NB4 (cell line): ENCODE results near the gene TCF4.

Experiments
- MYC ChIP-seq: IDR thresholded peaks from 2 replicates; pipeline ENCODE4 v1.6.1; 2011; ENCODE audit warnings: low read depth, low read length
- POLR2A ChIP-seq: IDR thresholded peaks from 2 replicates; pipeline ENCODE4 v1.6.1; 2011; ENCODE audit warnings: mild to moderate bottlenecking; ENCODE audit not compliant: insufficient read length; ENCODE audit errors: extremely low read depth
- TF ChIP-seq, protein P1 (sequence below): IDR thresholded peaks from one replicate; pipeline ENCODE4 v1.5.1; 2012; ENCODE audit warnings: low read depth, low read length

DNA sequence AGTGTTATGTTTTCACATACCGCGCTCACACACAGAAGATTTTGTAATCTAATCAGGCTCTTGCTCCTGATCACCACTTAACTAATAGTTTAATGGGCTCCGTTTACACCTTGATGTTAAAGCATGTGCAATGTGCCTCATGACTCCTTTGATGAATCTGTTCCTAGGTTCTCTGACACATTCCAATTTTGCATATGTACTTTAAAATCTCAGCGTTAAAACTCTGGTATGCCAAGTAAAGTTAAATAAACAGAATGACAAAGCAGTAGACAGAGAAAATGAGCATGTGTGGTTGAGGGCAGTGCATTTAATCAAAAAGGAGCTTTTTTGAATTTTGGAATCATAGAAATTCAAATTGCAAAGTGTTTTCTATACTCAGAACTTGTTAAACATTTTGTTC lies 96.4 kb downstream of the TCF4 start:
- TF ChIP-seq, protein P1, sequence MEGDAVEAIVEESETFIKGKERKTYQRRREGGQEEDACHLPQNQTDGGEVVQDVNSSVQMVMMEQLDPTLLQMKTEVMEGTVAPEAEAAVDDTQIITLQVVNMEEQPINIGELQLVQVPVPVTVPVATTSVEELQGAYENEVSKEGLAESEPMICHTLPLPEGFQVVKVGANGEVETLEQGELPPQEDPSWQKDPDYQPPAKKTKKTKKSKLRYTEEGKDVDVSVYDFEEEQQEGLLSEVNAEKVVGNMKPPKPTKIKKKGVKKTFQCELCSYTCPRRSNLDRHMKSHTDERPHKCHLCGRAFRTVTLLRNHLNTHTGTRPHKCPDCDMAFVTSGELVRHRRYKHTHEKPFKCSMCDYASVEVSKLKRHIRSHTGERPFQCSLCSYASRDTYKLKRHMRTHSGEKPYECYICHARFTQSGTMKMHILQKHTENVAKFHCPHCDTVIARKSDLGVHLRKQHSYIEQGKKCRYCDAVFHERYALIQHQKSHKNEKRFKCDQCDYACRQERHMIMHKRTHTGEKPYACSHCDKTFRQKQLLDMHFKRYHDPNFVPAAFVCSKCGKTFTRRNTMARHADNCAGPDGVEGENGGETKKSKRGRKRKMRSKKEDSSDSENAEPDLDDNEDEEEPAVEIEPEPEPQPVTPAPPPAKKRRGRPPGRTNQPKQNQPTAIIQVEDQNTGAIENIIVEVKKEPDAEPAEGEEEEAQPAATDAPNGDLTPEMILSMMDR: no peak
- TF ChIP-seq POLR2A (no peak), MYC (no peak)
